AG10803 (cell line): ENCODE results near the gene NDE1.

Experiments
- DNase-seq: peaks from one replicate; pipeline ENCODE4 v3.0.0; 2010; ENCODE audit warnings: low read depth
- H3K4me3 ChIP-seq: 2 replicates; pipeline ENCODE4 v1.5.1; 2011; ENCODE audit warnings: mild to moderate bottlenecking, low read length, control low read depth
- TF ChIP-seq, protein P1 (sequence below): conservative IDR thresholded peaks from 2 replicates; pipeline ENCODE4 v1.5.1; 2011; ENCODE audit warnings: mild to moderate bottlenecking, low read length, control low read depth, inconsistent platforms

NDE1 gene

DNA sequence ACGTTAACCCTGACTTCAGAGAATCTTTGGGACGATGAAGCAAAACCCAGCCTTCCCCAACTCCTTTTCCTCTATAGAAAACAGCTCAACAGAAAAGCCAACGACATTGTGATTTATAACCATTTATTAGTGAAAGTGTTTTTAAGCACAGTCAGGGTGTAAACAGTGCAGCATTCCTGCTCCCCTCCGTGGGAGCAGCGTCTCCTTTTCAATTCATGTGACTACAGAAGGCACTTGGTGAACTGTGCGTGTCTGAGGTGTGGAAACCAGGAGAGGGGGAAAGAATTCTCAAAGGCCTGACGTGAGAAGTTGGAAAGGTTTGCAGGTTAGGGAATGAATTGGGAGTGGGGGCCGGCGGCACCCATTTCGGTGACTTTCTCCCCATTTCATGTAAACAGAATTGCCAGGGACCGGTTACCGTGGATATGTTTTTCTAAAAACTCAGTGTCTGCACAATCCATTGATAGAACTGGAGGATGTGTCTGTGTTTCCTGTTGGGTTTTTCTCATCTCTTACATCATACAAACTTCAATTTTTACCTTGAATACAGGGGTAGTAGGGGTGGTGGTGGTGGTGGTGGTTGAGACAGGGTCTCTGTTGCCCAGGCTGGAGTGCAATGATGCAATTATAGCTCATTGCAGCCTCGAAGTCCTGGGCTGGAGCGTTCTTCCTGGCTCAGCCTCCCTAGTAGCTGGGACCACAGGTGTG lies 53.1 kb downstream of the NDE1 start:
- TF ChIP-seq, protein P1, sequence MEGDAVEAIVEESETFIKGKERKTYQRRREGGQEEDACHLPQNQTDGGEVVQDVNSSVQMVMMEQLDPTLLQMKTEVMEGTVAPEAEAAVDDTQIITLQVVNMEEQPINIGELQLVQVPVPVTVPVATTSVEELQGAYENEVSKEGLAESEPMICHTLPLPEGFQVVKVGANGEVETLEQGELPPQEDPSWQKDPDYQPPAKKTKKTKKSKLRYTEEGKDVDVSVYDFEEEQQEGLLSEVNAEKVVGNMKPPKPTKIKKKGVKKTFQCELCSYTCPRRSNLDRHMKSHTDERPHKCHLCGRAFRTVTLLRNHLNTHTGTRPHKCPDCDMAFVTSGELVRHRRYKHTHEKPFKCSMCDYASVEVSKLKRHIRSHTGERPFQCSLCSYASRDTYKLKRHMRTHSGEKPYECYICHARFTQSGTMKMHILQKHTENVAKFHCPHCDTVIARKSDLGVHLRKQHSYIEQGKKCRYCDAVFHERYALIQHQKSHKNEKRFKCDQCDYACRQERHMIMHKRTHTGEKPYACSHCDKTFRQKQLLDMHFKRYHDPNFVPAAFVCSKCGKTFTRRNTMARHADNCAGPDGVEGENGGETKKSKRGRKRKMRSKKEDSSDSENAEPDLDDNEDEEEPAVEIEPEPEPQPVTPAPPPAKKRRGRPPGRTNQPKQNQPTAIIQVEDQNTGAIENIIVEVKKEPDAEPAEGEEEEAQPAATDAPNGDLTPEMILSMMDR = no peak

DNA sequence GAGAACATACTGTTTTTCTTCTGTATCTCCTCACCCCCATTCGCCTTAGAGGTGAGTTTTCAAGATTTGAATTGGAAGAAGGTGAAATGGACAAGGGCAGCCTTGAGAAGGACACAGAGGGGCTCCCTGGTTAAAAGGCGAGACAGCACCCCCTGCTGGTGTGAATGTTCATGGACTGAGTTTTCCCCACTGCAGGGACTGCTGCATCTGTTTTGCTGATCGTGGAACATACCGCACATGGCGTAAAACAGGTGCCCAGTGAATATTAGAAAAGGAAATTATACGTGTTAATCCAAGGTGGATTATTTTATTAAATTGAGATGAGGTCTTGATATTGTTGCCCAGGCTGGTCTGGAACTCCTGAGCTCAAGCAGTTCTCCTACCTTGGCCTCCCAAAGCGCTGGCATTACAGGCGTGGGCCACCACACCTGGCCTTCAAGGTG lies 54.5 kb downstream of the NDE1 start:
- H3K4me3 ChIP-seq = no peak overlapping the region
- peak; percentile 69 for DNase-seq
- TF ChIP-seq, protein P1 = peak; percentile 86

More for the DNA sequence above, 53.1 kb downstream of the NDE1 start:
- H3K4me3 ChIP-seq = no peak overlapping the region
- no peak for DNase-seq

DNA sequence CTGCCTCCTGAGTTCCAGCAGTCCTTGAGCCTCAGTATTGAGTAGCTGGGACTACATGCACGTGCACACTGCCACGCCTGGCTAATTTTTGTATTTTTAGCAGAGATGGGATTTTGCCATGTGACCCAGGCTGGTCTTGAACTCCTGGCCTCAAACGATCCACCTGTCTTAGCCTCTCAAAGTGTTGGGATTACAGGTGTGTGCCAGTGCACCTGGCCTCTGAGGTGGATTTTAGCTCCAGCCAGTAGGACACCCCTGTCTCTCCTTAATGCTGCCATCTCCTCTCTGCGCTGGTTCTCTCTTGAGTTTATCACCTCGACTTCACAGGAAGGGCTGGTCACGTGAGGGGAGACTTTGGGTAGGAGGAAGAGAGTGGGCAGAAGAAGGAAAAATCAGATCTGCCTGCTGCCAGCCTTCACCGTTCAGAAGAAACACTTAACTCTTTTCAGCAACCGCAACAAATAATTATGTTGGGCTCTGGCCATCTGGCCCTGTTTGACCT lies 55.1 kb downstream of the NDE1 start:
- DNase-seq = no peak
- TF ChIP-seq, protein P1 = no peak
- H3K4me3 ChIP-seq = no peak overlapping the region

DNA sequence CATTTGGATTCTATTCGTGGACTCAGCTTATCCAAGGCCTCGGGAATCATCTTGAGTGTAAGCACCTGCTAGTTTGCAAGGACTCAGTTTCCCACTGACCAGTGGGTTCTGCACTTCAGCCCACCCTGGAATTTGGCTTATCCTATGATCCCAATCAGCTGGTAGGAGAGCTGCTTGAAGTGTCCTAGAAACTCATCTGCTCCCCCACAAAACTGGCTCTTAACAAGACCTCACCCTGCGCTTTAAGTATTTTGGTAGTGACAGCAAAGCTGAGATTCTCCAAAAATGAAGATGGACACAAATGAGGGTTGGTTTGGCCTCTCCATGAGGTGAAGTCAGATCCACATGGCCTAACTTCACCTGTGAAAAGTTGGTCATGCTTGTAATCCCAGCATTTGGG lies 57.3 kb downstream of the NDE1 start:
- TF ChIP-seq, protein P1 = no peak
- no peak for DNase-seq
- no peak overlapping the region for H3K4me3 ChIP-seq

DNA sequence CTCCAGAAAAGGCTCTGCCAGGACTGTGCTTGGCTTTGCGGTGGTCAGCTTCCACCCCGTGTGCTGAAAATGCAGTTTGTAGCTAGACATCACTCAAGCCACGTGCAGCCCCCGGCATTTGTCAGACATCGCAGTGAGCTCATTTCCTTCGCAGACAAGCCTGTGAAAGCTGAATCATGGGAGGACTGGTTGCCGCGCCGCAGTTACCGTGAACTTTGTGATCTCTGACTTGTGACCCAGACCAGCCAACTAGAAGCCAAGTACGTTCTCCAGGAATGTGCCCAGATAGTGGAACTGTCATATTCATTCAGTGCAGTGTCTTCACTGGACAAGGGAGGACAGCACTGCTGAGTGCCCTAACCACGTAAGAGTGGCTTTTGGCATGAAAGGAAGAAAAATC lies 58.1 kb downstream of the NDE1 start:
- TF ChIP-seq, protein P1 = no peak
- no peak for DNase-seq
- H3K4me3 ChIP-seq = no peak overlapping the region

DNA sequence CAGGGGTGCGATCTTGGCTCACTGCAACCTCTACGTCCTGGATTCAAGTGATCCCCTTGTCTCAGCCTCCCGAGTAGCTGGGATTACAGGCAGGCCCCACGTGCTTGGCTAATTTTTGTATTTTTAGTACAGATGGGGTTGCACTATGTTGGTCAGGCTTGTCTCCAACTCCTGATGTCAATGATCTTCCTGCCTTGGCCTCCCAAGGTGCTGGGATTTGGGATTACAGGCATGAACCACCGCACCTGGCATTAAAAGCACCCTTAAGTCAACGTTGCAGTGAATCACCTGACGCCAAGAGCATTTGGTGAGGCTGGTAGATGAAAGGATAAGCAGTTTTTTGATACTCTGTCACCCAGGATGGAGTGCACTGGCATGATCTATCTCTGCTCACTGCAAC lies 59.0 kb downstream of the NDE1 start:
- DNase-seq = no peak
- TF ChIP-seq, protein P1 = no peak
- no peak overlapping the region for H3K4me3 ChIP-seq
